ENCODE results near the gene TMEM44.

GRCh38 chr3:194624956-194625355, 8.3 kb downstream of the TMEM44 start:
- TF ChIP-seq CTCF (IDR thresholded peaks at IDR 0.05) (no peak), POLR2A (IDR thresholded peaks at IDR 0.05) (no peak)
